Ovary (tissue), 10 donors: ENCODE measurements around the gene MORF4L1. TPM values are rescaled to one million over a fixed set of nuclear protein-coding genes. Genes with fewer than 3 reads are reported as not detected.

ENCODE experiments used
- DNase-seq, 5 donors: peaks; one replicate each; pipeline ENCODE4 v3.0.0-alpha.2; 2019 to 2020
- H3K27ac ChIP-seq, 2 donors: fragments of 200-600 bp; one replicate each; pipeline versions ENCODE4 v1.5.1 to v1.8.0; 2019 to 2022
- H3K27me3 ChIP-seq: fragments of 200-600 bp; one replicate; pipeline ENCODE4 v1.8.0; 2022
- H3K36me3 ChIP-seq: fragments of 200-600 bp; sonication (generic); one replicate; pipeline ENCODE4 v1.5.1; 2019
- H3K4me1 ChIP-seq: one replicate; pipeline ENCODE4 v1.8.1; 2013; ENCODE audit warnings: mild to moderate bottlenecking, moderate library complexity; ENCODE audit not compliant: insufficient read depth
- H3K4me3 ChIP-seq: fragments of 200-600 bp; sonication (generic); one replicate; pipeline ENCODE4 v1.5.1; 2017
- H3K9me3 ChIP-seq, 2 donors: fragments of 200-600 bp in 1 of 2; sonication (generic) in 1 of 2; one replicate each; pipeline versions ENCODE4 v1.5.1 to v1.8.1; 2013 to 2019; ENCODE audit warnings: mild to moderate bottlenecking in 1 of 2, moderate library complexity in 1 of 2
- EP300 ChIP-seq: sonication (generic); formaldehyde crosslinking; IDR thresholded peaks from one replicate; pipeline ENCODE4 v1.6.1; 2017; ENCODE audit warnings: antibody characterized with exemption
- POLR2A ChIP-seq: fragments of 450-650 bp; IDR thresholded peaks from one replicate; pipeline ENCODE4 v1.6.1; 2017; ENCODE audit warnings: antibody characterized with exemption, mild to moderate bottlenecking, moderate library complexity
- WGBS, 3 donors: extraction: QIAGEN DNeasy Blood & Tissue Kit in 1 of 3; methylation state at CpG; one replicate each; pipeline versions ENCODE4 v1.1.5 to v1.1.7; 2013 to 2017; 5-methylcytosine and 5-hydroxymethylcytosine counted together
- intact Hi-C, 4 donors: fragments of 100-400 bp; cut with DNase I; formaldehyde crosslinking; loops; one replicate each; pipeline versions ENCODE4 v1.11.0 to v1.15.1; 2022 to 2023
- long read RNA-seq, 3 donors: library from polyadenylated mRNA in 2 of 3; unstranded in 2 of 3; transcript quantifications; one replicate each; pipeline ENCODE4 v2.0.0 and lab custom pipeline, GENCODE V29; 2021 to 2026
- polyA plus RNA-seq, 2 donors: library from polyadenylated mRNA; stranded (reverse); fragments of 200-250 nt in 1 of 2; fragments of 350-450 nt in 1 of 2; fragmentation: Illumina TruSeq in 1 of 2; extraction: RNeasy Lipid Tissue Mini Kit (QIAGEN cat#74804) in 1 of 2; gene quantifications; one replicate each; pipeline ENCODE4 v1.2.3, GENCODE V29; 2013 to 2014
- total RNA-seq, 7 donors: library from RNA; depleted of rRNA in 2 of 7; stranded (reverse); fragments of >200 nt in 2 of 7; fragmentation: NEBNext Ultra II Directional in 3 of 7; extraction: Animal tissue kit (Norgen Biotek cat#: 25700) in 3 of 7; gene quantifications; one replicate each; pipeline versions ENCODE4 v1.1.0 to v1.2.4, GENCODE V29; 2016 to 2023
- TF ChIP-seq, protein P1 (sequence below), 3 donors: fragments of 450-650 bp in 2 of 3; fragments of 200-600 bp in 1 of 3; IDR thresholded peaks; one replicate each; pipeline versions ENCODE4 v1.5.1 to v1.8.0; 2016 to 2022; ENCODE audit warnings: antibody characterized with exemption in 3 of 3, mild to moderate bottlenecking in 1 of 3
- donor health status: DM: no; HTN: no; CAD: no; lungs with moderate emphysema.
- donor health status: DM: no; HTN: no; CAD: no.
- donor health status: Bipolar disorder and iron deficiency.
- donor health status: DM: yes; HTN: yes; CAD: no.
- donor health status: DM: no; HTN: no; CAD: no.
- donor health status: DM: yes; HTN: yes; CAD: no.

Gene MORF4L1, protein sequence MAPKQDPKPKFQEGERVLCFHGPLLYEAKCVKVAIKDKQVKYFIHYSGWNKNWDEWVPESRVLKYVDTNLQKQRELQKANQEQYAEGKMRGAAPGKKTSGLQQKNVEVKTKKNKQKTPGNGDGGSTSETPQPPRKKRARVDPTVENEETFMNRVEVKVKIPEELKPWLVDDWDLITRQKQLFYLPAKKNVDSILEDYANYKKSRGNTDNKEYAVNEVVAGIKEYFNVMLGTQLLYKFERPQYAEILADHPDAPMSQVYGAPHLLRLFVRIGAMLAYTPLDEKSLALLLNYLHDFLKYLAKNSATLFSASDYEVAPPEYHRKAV
- total RNA-seq (100 to 1,000 TPM; 210 to 393 (median 346) TPM), polyA plus RNA-seq (100 to 1,000 TPM; 303 to 772 TPM)
- long read RNA-seq, donor 1, transcript MORF4L1-203 (12 exons, 1,880 nt): major isoform, 362 of 429 reads
- long read RNA-seq, donor 1, transcript MORF4L1-201 (13 exons, 2,359 nt): minor isoform, 5 of 429 reads
- long read RNA-seq, donor 1, partial matches to known transcripts: 36 of 429 reads
- long read RNA-seq, donor 1, other reads (novel, unspliced or antisense): 21 of 429 reads
- long read RNA-seq, donor 2, transcript MORF4L1-204 (4 exons, 591 nt): minor isoform, 5 of 654 reads
- long read RNA-seq, donor 2, transcript MORF4L1-216 (5 exons, 448 nt): minor isoform, 41 of 654 reads
- long read RNA-seq, donor 2, transcript MORF4L1-201 (13 exons, 2,359 nt): minor isoform, 7 of 654 reads
- long read RNA-seq, donor 2, transcript MORF4L1-203 (12 exons, 1,880 nt): major isoform, 393 of 654 reads
- long read RNA-seq, donor 2, partial matches to known transcripts: 153 of 654 reads
- long read RNA-seq, donor 2, other reads (novel, unspliced or antisense): 47 of 654 reads
- long read RNA-seq, donor 3, transcript MORF4L1-201 (13 exons, 2,359 nt): minor isoform, 7 of 305 reads
- long read RNA-seq, donor 3, transcript MORF4L1-203 (12 exons, 1,880 nt): major isoform, 257 of 305 reads
- long read RNA-seq, donor 3, partial matches to known transcripts: 18 of 305 reads
- long read RNA-seq, donor 3, other reads (novel, unspliced or antisense): 19 of 305 reads

DNA sequence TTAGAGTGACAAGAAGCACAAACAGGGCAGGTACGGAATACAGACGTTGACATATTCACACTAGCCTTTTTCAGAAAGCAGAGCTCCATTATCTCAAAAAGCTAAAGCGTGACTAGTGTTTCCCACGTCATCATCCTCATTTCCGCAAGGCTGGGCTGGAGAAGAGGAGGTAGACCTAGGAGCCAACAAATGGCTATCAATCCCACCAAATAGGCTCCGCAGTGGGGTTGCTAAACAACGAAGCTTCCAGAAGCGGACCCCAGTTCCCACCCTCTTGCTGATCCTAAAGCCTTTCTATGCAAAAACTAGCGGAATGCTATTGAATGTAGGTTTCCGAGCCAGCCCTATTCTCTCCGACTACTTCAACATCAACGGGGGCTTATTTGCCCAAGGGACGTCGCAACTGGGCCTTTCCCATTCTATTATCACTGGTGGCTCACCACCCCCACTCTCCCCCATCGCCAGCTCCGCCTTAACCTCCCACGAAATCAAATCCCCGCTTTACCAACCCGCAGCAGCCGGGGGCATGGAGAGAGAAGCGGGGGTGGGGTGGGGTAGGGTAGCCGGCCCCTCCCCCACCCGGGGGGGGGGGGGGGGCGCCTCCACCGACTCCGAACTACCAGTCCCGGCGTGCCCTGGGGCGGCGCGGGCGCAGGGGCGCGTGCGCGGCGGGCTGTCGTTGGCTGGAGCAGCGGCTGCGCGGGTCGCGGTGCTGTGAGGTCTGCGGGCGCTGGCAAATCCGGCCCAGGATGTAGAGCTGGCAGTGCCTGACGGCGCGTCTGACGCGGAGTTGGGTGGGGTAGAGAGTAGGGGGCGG, at the start of gene MORF4L1:
MORF4L1 (plus strand) TSS at position 736 of the 817 bp plus-strand sequence. CDS start 128 bp downstream, outside the sequence.
- peaks cover 2% of the 10 kb centered on the region for H3K4me1 ChIP-seq
- no peaks in the 10 kb centered on the region for H3K27me3 ChIP-seq
- peak within 1 kb of the TSS; percentile 100 for H3K4me3 ChIP-seq
- intact Hi-C loops: loop anchor here in 2 of 4 donors (5.0 to 10.0 kb wide), 2 partner anchors 60 to 118 kb away; partner anchors contain the start of gene ADAMTS7 (in 1 of the 2)
- TF ChIP-seq EP300: no peak
- TF ChIP-seq POLR2A: peak; percentile 71
- H3K36me3 ChIP-seq: no peaks in the 10 kb centered on the region
- peak within 1 kb of the TSS; percentile 98 to 99 for H3K27ac ChIP-seq
- WGBS, 3 donors: 4% methylated on average over 38 to 51 of the region's 52 CpGs
- no peaks in the 10 kb centered on the region for H3K9me3 ChIP-seq
- DNase-seq: peak; percentile 95 to 98 (median 96)

DNA sequence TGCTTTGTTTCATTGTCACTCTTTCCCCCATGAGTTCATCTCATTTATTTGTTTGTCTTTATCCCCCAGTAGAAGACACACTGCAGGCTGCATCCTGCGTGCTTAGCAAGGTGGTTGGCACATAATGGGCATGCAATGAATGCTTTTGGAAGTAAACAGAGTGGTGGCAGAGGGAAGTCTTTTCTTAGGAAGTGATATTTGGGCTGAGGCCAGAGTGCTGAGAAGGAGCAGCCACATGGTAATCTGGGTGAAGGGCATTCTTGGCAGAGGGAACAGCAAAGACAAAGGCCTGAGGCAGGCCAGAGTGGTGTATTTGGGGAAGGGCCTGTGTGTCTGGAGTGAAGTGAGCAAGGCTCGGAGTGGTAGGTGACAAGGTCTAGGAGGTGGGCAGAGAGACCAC, 43.8 kb upstream of the MORF4L1 start:
- Histone ChIP-seq H3K27ac (no peak overlapping the region), H3K4me1 (peaks cover 5% of the 10 kb centered on the region), H3K36me3 (no peaks in the 10 kb centered on the region), H3K4me3 (no peak overlapping the region), H3K9me3 (no peaks in the 10 kb centered on the region), H3K27me3 (no peaks in the 10 kb centered on the region)
- WGBS, 3 donors: 83 to 99% (median 92%) methylated on average over 2 of the region's 2 CpGs
- intact Hi-C loops: no loop called here
- TF ChIP-seq EP300 (no peak), POLR2A (no peak)
- TF ChIP-seq, protein P1, sequence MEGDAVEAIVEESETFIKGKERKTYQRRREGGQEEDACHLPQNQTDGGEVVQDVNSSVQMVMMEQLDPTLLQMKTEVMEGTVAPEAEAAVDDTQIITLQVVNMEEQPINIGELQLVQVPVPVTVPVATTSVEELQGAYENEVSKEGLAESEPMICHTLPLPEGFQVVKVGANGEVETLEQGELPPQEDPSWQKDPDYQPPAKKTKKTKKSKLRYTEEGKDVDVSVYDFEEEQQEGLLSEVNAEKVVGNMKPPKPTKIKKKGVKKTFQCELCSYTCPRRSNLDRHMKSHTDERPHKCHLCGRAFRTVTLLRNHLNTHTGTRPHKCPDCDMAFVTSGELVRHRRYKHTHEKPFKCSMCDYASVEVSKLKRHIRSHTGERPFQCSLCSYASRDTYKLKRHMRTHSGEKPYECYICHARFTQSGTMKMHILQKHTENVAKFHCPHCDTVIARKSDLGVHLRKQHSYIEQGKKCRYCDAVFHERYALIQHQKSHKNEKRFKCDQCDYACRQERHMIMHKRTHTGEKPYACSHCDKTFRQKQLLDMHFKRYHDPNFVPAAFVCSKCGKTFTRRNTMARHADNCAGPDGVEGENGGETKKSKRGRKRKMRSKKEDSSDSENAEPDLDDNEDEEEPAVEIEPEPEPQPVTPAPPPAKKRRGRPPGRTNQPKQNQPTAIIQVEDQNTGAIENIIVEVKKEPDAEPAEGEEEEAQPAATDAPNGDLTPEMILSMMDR (IDR thresholded peaks at IDR 0.05): no peak
- DNase-seq: no peak

DNA sequence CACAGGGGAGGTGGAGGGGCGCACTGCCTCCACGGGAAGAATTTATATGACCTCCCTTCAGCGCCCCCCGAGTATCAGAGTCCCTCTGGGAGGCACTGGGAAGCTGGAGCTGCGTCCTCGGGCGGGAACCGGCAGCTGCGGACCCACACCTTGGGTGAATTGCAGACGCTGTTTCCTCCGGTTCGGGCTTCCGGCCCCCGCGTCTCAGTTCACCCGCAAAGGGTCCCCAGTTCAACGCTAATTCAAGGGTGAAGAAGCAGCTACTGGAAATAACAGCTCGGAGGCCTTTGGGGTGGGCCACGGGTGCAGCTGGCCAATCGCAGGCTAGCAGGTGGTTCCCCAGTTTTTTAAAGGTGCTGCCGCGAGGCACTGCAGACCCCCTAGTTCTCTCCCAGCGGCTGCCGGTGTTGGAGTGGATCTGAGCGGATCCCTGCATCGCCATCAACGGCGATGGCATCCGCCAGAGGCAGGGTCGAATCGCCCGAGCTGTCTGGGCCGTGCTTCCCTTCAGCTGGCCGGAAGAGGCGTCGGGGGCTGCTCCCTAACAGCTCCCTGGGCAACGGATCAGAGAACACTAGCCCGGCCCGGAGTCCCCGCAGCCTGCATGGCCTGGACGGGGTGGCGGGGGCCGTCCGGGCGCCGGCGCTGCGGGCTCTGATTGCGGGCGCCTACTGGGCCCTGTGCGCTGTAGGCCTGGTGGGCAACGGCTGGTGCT, 42.0 kb upstream of the MORF4L1 start:
- WGBS, 3 donors: 44 to 67% (median 53%) methylated on average over 51 to 52 of the region's 52 CpGs
- no peak overlapping the region for H3K27ac ChIP-seq
- H3K36me3 ChIP-seq: no peaks in the 10 kb centered on the region
- no peaks in the 10 kb centered on the region for H3K27me3 ChIP-seq
- intact Hi-C loops: no loop called here
- no peak for TF ChIP-seq POLR2A
- TF ChIP-seq, protein P1 (IDR thresholded peaks at IDR 0.05): no peak
- no peak for TF ChIP-seq EP300
- H3K9me3 ChIP-seq: no peaks in the 10 kb centered on the region
- no peak for DNase-seq
- H3K4me1 ChIP-seq: peaks cover 3% of the 10 kb centered on the region
- no peak overlapping the region for H3K4me3 ChIP-seq
